Liver (tissue), 3 donors: Measurements from ENCODE around the gene C15orf39.

Experiments
- ATF3 ChIP-seq: IDR thresholded peaks from 2 replicates; pipeline ENCODE4 v1.6.1; 2016; ENCODE audit warnings: antibody characterized with exemption
- CTCF ChIP-seq: fragments of 150-350 bp; IDR thresholded peaks from 2 replicates; pipeline ENCODE4 v1.5.1; 2017; ENCODE audit warnings: improper control_type of control experiment, low read depth, low read length; ENCODE audit not compliant: missing input control
- FOXA1 ChIP-seq: IDR thresholded peaks from 2 replicates; pipeline ENCODE4 v1.6.1; 2016; ENCODE audit warnings: antibody characterized with exemption
- GABPA ChIP-seq, 2 donors: IDR thresholded peaks in 1 of 2; conservative IDR thresholded peaks in 1 of 2; 2 replicates each; pipeline ENCODE4 v1.6.1; 2016; ENCODE audit warnings: antibody characterized with exemption in 2 of 2, mild to moderate bottlenecking in 1 of 2, moderate library complexity in 1 of 2
- RAD21 ChIP-seq, 2 donors: IDR thresholded peaks; 2 replicates each; pipeline ENCODE4 v1.6.1; 2016; ENCODE audit warnings: antibody characterized with exemption in 2 of 2, mild to moderate bottlenecking in 2 of 2
- RXRA ChIP-seq, 2 donors: IDR thresholded peaks; 2 replicates each; pipeline ENCODE4 v1.6.1; 2017 to 2018; ENCODE audit warnings: antibody characterized with exemption in 2 of 2, mild to moderate bottlenecking in 1 of 2
- SP1 ChIP-seq: IDR thresholded peaks from 2 replicates; pipeline ENCODE4 v1.6.1; 2018; ENCODE audit warnings: antibody characterized with exemption, mild to moderate bottlenecking
- YY1 ChIP-seq: IDR thresholded peaks from 2 replicates; pipeline ENCODE4 v1.6.1; 2016; ENCODE audit warnings: antibody characterized with exemption, mild to moderate bottlenecking
- TF ChIP-seq, protein P1 (sequence below): IDR thresholded peaks from 2 replicates; pipeline ENCODE4 v1.6.1; 2016; ENCODE audit warnings: antibody characterized with exemption, mild to moderate bottlenecking
- TF ChIP-seq, protein P2 (sequence below): IDR thresholded peaks from 2 replicates; pipeline ENCODE4 v1.6.1; 2016; ENCODE audit warnings: antibody characterized with exemption
- donor health status: healthy.
- donor health status: healthy.

DNA sequence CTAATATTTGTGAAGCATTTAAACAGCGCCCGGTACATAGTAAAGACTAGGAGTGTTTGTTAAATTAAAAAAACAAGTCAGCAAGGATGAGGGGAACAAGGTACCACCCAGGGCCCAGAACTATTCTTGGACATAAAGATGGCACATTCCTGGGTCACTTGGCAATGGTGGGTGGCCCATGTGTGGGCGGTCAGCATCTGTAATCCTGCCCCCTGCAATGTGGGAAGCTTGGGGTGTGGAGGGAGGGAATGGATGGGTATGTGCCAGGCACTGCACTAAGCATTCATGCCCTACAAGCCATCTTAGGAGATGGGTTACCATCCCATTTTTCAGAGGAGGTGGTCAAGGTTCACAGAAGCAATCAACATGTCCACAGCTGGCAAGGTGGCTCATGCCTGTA, 7.3 kb upstream of the C15orf39 start:
- TF ChIP-seq CTCF (no peak), FOXA1 (no peak), SP1 (no peak), RAD21 (IDR thresholded peaks at IDR 0.05) (no peak), ATF3 (no peak), GABPA (IDR thresholded peaks at IDR 0.05 in 1 of 2, conservative IDR thresholded peaks at IDR 0.05 in 1 of 2) (no peak), RXRA (IDR thresholded peaks at IDR 0.05) (no peak), YY1 (no peak)
- TF ChIP-seq, protein P1, sequence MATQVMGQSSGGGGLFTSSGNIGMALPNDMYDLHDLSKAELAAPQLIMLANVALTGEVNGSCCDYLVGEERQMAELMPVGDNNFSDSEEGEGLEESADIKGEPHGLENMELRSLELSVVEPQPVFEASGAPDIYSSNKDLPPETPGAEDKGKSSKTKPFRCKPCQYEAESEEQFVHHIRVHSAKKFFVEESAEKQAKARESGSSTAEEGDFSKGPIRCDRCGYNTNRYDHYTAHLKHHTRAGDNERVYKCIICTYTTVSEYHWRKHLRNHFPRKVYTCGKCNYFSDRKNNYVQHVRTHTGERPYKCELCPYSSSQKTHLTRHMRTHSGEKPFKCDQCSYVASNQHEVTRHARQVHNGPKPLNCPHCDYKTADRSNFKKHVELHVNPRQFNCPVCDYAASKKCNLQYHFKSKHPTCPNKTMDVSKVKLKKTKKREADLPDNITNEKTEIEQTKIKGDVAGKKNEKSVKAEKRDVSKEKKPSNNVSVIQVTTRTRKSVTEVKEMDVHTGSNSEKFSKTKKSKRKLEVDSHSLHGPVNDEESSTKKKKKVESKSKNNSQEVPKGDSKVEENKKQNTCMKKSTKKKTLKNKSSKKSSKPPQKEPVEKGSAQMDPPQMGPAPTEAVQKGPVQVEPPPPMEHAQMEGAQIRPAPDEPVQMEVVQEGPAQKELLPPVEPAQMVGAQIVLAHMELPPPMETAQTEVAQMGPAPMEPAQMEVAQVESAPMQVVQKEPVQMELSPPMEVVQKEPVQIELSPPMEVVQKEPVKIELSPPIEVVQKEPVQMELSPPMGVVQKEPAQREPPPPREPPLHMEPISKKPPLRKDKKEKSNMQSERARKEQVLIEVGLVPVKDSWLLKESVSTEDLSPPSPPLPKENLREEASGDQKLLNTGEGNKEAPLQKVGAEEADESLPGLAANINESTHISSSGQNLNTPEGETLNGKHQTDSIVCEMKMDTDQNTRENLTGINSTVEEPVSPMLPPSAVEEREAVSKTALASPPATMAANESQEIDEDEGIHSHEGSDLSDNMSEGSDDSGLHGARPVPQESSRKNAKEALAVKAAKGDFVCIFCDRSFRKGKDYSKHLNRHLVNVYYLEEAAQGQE = no peak
- TF ChIP-seq, protein P2, sequence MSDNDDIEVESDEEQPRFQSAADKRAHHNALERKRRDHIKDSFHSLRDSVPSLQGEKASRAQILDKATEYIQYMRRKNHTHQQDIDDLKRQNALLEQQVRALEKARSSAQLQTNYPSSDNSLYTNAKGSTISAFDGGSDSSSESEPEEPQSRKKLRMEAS = no peak
